NCI-H526 treated with DMSO at 0.1 percent for 48 hours (cell line): ENCODE measurements around the gene UGT2A1.
"Not testable (repeated sequence)": the region's sequence is repeated elsewhere in the genome, so short reads cannot be mapped to it uniquely, and the experiment has no call there.

Source experiments
- DNase-seq: peaks from one replicate; lab custom pipeline; 2025; lab: John Stamatoyannopoulos, UW

UGT2A1 gene

DNA sequence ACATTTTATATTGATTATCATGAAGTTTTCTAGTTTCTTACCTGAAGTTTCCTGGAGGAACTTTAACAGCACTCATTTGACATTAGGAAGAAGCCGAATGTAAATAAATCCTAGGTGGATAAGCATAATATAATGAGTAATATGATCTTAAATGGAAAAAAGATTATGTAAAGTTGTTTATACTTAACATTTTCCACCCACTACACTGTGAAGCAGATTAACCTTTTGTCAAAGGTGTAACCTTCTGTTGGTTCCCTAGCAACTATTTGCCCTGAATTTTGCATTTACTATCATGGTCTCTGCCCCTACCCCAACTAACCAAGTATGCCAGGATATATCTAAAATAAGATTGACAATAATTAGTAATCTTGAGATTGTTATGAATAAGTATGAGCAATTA, at the start of gene UGT2A1:
Gene UGT2A1, minus strand, starts transcription at position 101 of the 400 bp plus-strand sequence. CDS start 5,603 bp downstream, outside the sequence.
- no peak for DNase-seq

DNA sequence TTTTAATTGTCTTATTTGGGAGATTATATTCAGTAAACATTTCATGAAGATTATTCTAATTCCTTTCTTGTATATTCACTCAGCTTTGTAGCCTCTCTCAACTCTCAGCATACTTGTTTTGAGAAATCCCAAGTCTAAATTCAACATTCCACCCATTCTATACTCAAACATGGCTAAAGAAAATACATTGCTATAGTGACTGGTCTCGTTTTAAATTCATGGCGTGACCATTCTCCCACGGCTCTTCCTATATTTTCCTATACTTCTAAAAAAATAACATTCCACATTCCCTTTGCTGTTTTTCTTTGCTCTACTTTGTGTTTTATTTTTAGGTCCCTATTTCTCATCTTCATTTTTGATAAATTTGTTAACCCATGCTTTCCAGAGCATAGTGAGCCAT, 49.2 kb upstream of the UGT2A1 start:
- no peak for DNase-seq

DNA sequence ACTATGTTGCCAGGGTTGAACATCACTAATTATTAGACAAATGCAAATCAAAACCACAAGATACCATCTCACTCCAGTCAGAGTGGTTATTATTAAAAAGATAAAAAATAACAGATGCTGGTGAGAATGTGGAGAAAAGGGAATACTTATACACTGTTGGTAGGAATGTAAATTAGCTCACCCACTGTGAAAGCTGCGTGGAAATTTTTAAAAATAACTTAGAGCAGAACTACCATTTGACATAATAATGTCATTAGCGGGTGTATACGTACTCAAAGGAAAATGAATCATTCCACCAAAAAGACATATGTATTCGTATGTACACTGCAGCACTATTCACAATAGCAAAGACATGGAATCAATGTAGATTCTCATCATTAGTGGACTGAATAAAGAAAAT, 48.6 kb upstream of the UGT2A1 start:
- DNase-seq: no peak

DNA sequence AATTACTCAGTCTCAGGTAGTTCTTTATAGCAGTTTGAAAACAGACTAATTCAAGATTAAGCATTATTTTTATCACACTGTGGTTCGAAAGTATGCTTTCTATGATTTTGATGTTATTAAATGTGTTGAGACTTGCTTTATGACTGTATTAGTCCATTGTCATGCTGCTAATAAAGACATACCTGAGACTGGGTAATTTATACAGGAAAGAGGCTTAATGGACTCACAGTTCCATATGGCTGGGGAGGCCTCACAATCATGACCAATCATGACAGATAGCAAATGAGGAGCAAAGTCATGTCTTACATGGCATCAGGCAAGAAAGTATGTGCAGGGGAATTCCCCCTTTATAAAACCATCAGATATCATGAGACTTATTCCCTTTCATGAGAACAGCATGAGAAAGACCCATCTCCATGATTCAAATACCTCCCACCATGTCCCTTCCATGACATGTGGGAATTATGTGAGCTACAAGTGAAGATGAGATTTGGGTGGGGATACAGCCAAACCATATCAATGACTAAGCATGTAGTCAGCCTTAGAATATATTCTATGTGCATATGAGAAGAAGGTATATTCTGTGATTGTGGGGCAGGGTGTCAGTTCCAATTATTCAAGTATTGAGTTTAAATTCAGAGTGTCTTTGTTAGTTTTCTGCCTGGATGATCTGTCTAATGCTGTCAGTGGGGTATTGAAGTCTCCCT, 44.6 kb upstream of the UGT2A1 start:
- DNase-seq: no peak

DNA sequence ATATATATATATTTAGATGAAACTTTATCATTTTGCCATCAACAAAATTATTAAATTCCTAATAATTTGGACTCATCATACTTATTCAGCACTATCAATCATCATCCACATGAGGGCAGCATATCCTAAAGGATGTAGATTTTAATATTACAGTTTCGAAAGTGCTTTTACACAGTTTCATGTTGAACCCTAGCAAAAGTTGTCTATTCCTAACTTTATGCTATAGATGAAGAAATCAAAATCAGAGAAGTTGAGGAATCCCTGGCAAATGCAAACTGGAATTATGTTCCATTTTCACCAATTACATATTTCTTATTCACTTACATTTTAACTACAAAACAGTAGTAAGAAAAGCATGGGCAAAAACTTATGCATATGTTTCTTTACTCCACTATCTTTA, 36.6 kb upstream of the UGT2A1 start:
- DNase-seq: no peak

DNA sequence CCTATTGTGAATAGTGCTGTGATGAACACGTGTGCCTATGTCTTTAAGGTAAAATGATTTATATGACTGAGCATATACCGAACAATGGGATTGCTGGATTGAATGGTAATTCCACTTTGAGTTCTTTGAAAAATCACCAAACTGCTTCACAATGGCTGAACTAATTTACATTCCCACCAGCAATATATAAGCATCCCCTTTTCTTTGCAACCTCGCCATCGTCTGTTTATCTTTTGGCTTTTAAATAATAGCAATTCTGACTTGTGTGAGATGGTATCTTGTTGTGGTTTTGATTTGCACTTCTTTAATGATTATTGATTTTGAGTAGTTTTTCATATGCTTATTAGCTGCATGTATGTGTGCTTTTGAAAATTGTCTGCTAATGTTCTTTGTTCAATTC, 31.8 kb upstream of the UGT2A1 start:
- DNase-seq: no peak

DNA sequence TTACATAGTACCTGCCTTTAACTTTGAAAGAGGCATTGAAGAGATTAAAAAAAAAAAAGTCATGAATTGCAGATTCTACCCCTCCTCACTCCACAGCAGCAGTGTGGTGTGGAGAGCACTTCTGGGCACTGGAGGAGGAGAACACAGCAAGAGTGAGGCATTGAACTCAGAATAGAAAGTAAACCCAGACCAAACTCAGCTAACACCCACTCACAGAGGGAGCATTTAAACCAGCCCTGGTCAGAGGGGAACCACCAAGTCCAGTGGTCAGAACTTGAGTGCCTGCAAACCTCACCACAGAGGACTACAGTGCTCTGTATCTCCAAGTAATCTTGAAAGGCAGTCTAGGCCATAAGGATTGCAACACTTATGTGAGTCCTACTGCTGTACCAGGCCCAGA, 15.6 kb upstream of the UGT2A1 start:
- DNase-seq: no peak

DNA sequence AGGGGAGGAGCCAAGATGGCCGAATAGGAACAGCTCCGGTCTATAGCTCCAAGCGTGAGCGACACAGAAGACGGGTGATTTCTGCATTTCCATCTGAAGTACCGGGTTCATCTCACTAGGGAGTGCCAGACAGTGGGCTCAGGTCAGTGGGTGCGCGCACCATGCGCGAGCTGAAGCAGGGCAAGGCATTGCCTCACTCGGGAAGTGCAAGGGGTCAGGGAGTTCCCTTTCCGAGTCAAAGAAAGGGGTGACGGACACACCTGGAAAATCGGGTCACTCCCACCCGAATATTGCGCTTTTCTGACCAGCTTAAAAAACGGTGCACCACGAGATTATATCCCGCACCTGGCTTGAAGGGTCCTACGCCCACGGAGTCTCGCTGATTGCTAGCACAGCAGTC, 11.0 kb upstream of the UGT2A1 start:
- not testable (repeated sequence) for DNase-seq

DNA sequence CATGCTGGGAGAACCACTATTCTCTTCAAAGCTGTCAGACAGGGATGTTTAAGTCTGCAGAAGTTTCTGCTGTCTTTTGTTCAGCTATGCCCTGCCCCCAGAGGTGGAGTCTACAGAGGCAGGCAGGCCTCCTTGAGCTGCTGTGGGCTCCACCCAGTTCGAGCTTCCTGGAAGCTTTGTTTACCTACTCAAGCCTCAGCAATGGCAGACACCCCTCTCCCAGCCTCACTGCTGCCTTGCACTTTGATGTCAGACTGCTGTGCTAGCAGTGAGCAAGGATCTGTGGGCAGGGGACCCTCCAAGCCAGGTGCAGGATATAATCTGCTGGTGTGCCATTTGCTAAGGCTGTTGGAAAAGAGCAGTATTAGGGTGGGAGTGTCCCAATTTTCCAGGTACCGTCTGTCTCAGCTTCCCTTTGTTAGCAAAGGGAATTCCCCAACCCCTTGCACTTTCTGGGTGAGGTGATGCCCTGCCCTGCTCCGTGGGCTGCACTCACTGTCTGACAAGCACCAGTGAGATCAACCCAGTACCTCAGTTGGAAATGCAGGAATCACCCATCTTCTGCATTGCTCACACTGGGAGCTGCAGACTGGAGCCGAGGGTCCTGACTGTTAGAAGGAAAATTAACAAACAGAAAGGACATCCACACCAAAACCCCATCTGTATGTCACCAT, 8.2 kb upstream of the UGT2A1 start:
- DNase-seq: not testable (repeated sequence)

DNA sequence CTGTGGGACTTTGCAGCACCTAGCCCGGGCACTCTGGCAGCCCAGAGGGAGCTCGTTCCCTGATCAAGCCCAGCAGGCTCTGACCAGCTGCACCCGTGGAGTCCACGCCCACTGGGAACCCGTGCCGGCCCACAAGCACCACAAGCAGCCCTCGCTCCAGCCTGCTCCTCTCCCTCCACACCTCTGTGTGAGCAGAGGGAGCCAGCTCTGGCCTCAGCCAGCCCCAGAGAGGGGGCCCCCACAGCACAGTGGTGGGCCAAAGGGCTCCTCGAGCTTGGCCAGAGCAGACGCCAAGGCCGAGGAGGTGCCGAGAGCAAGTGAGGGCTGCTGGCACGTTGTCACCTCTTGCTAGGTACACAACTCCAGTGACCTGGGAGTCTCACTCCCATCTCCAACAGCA, 5.1 kb upstream of the UGT2A1 start:
- DNase-seq: no peak

DNA sequence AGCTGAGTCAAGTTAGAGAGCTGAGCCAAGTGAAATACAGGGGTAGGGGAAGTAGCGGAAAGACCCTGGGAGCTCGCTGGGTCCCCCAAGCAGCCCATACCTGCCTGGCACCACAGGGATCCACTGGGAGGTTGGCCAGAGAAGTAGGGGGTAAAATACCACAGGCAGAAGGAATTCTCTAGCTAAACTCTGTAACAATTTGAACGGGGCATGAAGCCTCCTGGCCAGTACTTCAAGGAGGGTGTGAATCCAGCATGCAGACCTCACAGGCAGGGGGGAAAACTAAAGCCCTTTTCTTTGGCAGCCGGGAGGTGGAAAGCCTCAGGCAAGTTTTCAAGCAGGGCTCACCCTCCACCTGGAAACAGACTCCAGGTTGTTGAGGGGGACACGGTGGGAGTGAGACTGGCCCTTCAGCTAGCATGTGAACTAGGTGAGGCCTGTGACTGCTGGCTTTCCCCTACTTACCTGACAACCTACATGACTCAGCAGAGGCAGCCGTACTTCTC, 3.7 kb upstream of the UGT2A1 start:
- no peak for DNase-seq

DNA sequence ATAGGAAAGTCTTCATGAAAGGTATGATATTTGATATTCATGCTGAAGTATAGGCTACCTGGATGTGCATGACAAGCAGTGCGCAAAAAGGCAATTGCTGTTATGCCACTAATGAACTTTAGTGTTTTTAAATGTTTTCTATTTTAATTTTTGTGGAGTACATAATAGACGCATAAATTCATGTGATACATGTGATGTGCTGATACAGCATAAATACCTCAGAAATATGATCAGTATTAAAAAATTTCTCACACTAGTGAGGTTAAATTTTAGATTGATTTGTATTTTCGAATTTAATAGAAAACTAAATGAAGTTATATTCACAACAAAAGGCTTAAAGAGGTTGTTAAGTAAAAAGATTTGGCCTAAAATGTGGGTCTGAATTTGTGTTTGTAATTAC, 2.2 kb downstream of the UGT2A1 start:
- DNase-seq: no peak

DNA sequence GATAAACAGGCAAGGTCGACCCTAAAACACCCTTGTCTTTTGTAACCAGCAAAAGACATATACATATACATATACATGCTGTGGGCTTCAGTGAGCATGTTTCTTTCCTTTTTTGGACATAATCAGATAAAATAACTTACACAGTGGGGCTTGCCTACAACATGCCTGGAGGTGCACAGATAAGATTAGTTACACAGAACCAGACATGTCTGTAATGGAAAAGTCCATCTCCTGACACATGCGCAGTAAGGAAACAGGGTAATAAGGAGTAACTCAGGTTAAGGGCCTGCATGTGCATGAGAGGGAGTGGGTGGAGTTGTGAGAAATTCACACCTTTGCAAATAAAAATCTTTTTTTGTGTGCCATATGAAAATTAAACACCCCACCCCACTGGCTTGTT, 3.4 kb downstream of the UGT2A1 start:
- no peak for DNase-seq

DNA sequence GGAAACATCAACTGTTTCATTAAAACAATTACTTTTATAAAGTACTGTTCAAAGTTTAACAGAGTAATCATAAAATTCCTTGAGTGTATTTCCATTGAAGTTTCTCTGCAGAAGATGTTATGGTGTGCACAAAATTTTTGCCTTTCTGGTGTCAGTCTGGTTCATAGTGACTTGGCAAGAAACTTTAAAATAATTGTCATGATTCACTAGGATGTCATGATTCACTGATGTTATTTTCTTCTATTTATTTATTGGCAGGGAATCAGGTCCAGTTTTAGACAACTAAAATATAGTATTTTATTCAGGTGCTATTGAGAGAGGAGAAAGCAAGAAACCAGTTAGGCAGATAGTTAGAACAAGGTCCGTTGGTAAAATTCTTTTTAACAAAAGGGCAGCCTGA, 3.8 kb downstream of the UGT2A1 start:
- DNase-seq: no peak

DNA sequence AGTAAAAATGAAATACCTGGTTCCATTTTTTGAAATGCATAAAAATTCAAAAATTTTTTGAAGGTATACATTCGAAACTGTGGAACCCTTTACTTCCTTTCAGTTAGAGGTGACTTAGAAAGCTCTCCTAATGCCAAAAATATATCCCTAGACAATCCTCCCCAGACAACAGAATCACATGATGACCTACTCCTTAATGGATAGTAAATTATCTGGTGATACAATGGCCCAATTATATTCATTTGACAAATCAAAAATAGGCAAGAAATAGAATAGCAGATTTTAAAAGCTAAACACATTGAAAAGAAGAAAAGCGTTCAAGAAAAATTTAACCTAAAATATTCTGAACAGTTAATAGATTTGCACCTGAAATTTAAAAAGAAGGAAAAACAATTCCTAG, 10.1 kb downstream of the UGT2A1 start:
- no peak for DNase-seq

DNA sequence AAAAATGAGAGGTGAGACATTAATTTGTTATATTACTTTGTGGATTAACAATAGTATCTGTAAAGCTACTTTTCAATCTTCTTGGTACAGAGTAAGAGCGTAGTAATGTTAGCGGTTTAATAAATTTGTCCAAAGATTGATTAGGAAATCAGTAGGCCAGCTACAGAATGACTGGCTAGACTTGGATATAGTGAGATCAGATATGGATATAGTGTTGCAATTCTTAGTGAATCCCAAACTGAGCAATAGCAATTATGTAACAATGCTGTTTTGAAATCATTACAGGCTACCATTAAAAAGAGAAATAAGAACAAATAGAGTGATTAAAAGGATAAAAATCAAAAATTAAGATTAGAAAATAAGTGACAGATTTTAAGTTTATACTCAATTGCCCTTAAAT, 12.8 kb downstream of the UGT2A1 start:
- no peak for DNase-seq

DNA sequence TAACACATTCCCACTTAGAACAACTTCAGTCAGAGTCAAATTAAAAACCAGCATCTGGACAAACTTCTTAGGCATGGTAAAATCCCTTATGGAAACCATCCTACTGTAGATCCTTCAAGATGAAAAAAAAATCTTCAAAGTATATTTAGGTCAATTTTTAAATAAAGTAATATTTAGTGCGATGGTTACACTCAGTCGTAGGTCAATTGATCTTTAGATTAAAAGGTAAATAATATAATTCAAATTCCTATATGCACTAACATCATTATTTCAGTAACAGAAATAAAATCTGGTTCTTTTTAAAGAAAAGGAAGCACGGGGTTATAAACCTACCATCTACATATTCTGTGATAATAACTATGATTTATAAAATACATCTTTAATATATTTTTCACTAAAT, 13.5 kb downstream of the UGT2A1 start, which contains the start of gene UGT2A2:
Gene UGT2A2, minus strand, starts transcription at position 101 of the 400 bp plus-strand sequence. Its CDS starts 2 bp downstream, at position 99.
- DNase-seq: no peak

DNA sequence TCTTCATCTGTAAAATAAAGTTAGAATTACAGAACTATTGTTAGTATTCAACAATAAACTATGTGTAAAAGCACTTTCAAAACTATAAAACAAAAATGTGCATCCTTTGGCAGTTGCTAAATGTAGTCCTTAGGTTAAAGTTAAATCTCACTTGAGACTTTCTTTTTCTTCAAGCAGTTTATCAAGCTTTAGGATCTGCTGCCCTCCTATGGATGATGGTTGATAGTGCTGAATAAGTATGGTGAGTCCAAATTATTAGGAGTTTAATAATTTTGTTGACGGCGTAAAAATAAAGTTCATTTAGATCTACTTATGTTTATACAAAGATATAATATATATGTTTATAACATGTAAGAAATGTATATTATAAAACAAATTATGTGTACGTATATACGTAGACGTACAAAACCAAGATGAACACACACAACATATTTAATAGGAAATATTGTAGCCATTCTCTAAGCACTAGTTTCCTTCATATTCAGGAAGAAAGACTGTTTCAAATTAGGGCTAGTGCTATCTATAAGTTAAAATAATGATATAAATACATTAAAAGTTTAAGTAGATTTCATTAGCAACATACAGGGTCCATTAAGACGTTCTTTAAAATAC, 35.9 kb downstream of the UGT2A1 start:
- peak; percentile 1 for DNase-seq

DNA sequence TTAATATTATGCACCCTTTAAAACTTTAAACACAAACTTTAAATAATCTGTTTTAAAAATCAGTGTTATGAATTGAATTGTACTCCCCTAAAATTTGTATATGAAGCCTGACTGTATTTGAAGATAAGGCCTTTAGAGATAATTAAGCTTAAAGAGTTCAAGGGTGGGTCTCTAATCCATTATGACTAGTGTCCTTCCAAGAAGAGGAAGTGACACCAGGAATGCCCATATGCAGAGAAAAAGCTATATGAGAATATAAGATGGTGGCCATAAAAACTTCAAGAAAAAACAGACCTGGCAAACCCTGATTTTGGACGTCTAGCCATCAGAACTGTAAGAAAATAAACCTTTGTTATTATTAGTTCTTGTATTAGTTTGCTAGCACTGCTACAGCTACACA, 42.6 kb downstream of the UGT2A1 start:
- no peak for DNase-seq

DNA sequence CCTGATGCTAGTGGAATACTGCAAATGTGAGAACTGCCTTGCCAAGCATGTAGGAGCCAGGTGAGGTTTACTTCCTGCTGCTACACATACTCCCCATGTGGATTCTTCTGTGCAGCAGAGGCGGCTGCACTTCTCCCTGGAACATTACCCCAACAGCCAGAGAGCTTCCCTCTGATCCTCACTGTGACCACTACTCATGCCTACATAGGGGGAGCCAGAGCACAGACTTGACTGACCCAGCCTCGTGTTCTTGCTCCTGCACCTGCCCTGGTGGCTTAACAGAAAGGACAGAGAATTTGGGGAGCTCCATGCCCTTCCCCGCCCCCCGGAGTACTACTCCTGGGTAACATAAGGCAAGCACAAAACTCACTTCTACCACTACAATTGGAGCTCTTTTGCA, 52.0 kb downstream of the UGT2A1 start:
- DNase-seq: no peak

DNA sequence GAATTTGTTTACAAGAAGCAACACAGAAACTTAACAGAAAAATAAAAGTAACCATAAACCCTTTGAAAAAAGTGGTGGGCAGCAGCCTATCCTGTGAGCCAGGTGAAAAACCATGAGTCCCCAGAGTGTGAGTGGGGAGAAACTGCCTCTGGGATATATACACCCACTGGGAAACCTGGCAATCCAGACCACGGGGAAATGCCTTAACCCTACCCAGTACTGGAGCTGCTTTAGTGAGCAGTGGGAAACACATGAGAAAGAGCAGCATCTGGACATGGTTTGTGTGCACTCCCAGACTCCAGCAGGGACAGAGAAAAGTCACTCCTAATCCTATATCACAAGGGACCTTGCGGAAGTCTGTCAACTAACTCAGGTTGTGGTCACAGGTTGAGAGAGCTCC, 53.0 kb downstream of the UGT2A1 start:
- DNase-seq: no peak

DNA sequence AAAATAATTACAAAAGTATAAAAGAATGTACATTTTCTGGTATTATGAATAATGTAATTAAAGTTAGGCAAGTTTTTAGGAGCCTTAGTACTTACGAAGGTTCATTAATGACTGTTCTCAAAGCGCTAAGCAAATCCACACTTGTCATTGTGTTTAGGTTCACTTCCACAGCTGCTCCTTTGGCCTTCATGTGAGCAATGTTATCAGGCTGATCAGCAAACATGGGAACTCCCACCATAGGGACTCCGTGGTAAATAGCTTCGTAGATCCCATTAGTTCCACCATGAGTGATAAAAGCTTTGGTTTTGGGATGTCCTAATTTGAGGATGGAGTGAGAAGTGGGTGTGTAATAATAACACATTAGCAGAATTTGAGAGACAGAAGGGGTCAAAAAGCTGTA, 58.7 kb downstream of the UGT2A1 start:
- DNase-seq: no peak

DNA sequence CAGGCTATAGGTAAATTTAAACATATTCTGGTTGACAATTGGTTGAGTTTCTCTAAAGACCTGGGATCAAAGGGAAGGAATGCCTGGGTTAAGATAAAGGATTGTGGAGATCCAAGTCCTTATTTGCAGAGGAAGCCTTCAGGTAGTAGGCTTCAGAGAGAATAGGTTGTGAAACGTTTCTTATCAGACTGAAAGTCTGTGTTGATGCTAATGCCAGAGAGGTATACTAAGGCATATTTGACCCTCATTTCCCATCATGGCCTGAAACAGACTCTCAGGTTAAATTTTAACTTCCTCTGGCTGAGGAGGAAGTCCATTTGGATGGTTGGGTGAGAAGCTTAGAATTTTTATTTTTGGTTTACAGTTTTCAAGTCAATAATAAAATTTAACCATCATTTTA, 61.7 kb downstream of the UGT2A1 start:
- no peak for DNase-seq
